HCT116 (cell line): ENCODE results near the gene FNDC3B. TPM values are rescaled to one million over a fixed set of nuclear protein-coding genes. Genes with fewer than 3 reads are reported as not detected.

ENCODE experiments used
- ATAC-seq: fragments of 200-7000 bp; cut with Tn5 transposase; 2 replicates; pipeline ENCODE4 v1.9.1; 2020; ENCODE audit warnings: mild to moderate bottlenecking, moderate library complexity
- BruUV-seq: library from RNA; stranded (reverse); fragments of 400-500 nt; replicated peaks from 2 replicates; lab custom pipeline; 2021; lab: Mats Ljungman, UMichigan
- CTCF ChIA-PET: fragments of 300-600 bp; sonication (Branson Sonifier 250); formaldehyde crosslinking; loops from one replicate; lab custom pipeline; 2021; ENCODE audit warnings: antibody characterized with exemption; lab: Charles Lee
- POLR2A ChIA-PET: fragments of 300-600, 350-600 bp; sonication (Branson Sonifier 250); formaldehyde crosslinking; loops from one replicate; lab custom pipeline; 2021; ENCODE audit warnings: antibody characterized with exemption; lab: Charles Lee
- RAD21 ChIA-PET, 2 experiments: fragments of 300-600 bp; sonication (Branson Sonifier 250); formaldehyde crosslinking; loops; one replicate each; lab custom pipeline; 2023; ENCODE audit warnings: low total read pairs in 2 of 2; ENCODE audit not compliant: uncharacterized antibody in 2 of 2, unreplicated experiment in 2 of 2, low non-redundant PET in 1 of 2; lab: Charles Lee
- DNase-seq: peaks from one replicate; pipeline ENCODE4 v3.0.0-alpha.2; 2010; ENCODE audit warnings: low read depth, low spot score
- H2AFZ ChIP-seq: fragments of 200-600 bp; shearing (Covaris generic), sonication (generic); 2 replicates; pipeline ENCODE4 v1.6.1; 2017; ENCODE audit warnings: low read depth, mixed run types, mixed read lengths, antibody characterized with exemption, low read length; ENCODE audit not compliant: poor library complexity, severe bottlenecking
- H3K27ac ChIP-seq: 2 replicates; pipeline ENCODE4 v1.5.1; 2012; ENCODE audit warnings: low read depth, low read length
- H3K27me3 ChIP-seq: fragments of 200-600 bp; sonication (generic); 2 replicates; pipeline ENCODE4 v1.6.1; 2016; ENCODE audit warnings: mixed run types, low read length, mixed read lengths; ENCODE audit not compliant: insufficient read depth
- H3K36me3 ChIP-seq, 2 experiments: fragments of 200-500 bp in 1 of 2; fragments of 200-600 bp in 1 of 2; sonication (Bioruptor generic) in 1 of 2; sonication (generic) in 1 of 2; 2 replicates each; pipeline versions ENCODE4 v1.5.1 to v1.6.1; 2014 to 2016; ENCODE audit warnings: low read length in 2 of 2, inconsistent platforms in 1 of 2, mixed read lengths in 1 of 2, mixed run types in 1 of 2; ENCODE audit not compliant: insufficient read depth in 2 of 2, control insufficient read depth in 1 of 2
- H3K4me1 ChIP-seq, 2 experiments: fragments of 200-600 bp in 1 of 2; sonication (generic) in 1 of 2; 2 replicates each; pipeline versions ENCODE4 v1.5.1 to v1.6.1; 2012 to 2017; ENCODE audit warnings: low read length in 2 of 2, inconsistent platforms in 1 of 2, mild to moderate bottlenecking in 1 of 2, mixed read lengths in 1 of 2, mixed run types in 1 of 2, moderate library complexity in 1 of 2; ENCODE audit not compliant: insufficient read depth in 2 of 2, control insufficient read depth in 1 of 2
- H3K4me2 ChIP-seq: fragments of 200-600 bp; sonication (generic); 2 replicates; pipeline ENCODE4 v1.6.1; 2017; ENCODE audit warnings: mixed run types, low read length, mixed read lengths
- H3K4me3 ChIP-seq, 2 experiments: fragments of 200-600 bp in 1 of 2; sonication (generic) in 1 of 2; replicated peaks in 1 of 2; 2 replicates each; pipeline ENCODE4 v1.5.1; 2011 to 2016; ENCODE audit warnings: low read length in 2 of 2, control low read depth in 1 of 2, low read depth in 1 of 2, mild to moderate bottlenecking in 1 of 2, mixed read lengths in 1 of 2, mixed run types in 1 of 2
- H3K79me2 ChIP-seq: fragments of 200-600 bp; sonication (generic); 2 replicates; pipeline ENCODE4 v1.6.1; 2017; ENCODE audit warnings: mild to moderate bottlenecking, mixed run types, low read length, moderate library complexity, mixed read lengths; ENCODE audit not compliant: insufficient read depth
- H3K9ac ChIP-seq: fragments of 200-600 bp; sonication (generic); 2 replicates; pipeline ENCODE4 v1.6.1; 2016; ENCODE audit warnings: low read length, mixed read lengths
- H3K9me2 ChIP-seq: fragments of 200-600 bp; sonication (generic), shearing (Covaris generic); 2 replicates; pipeline ENCODE4 v1.6.1; 2017; ENCODE audit warnings: mixed run types, mild to moderate bottlenecking, moderate library complexity; ENCODE audit not compliant: insufficient read depth
- H3K9me3 ChIP-seq, 2 experiments: fragments of 200-500 bp in 1 of 2; fragments of 200-600 bp in 1 of 2; sonication (Bioruptor generic) in 1 of 2; sonication (generic) in 1 of 2; 2 replicates each; pipeline ENCODE4 v1.6.1; 2014 to 2017; ENCODE audit warnings: low read length in 2 of 2, mixed read lengths in 2 of 2, inconsistent platforms in 1 of 2, low read depth in 1 of 2, mild to moderate bottlenecking in 1 of 2, mixed run types in 1 of 2, moderate library complexity in 1 of 2; ENCODE audit not compliant: control insufficient read depth in 1 of 2, insufficient read depth in 1 of 2
- H4K20me1 ChIP-seq: fragments of 200-600 bp; sonication (generic), shearing (Covaris generic); 2 replicates; pipeline ENCODE4 v1.6.1; 2017; ENCODE audit warnings: mixed run types, mild to moderate bottlenecking, moderate library complexity; ENCODE audit not compliant: insufficient read depth
- CBX3 ChIP-seq: IDR thresholded peaks from 2 replicates; pipeline ENCODE4 v1.6.1; 2012; ENCODE audit warnings: low read depth
- EZH2phosphoT487 ChIP-seq: fragments of 200-600 bp; IDR thresholded peaks from 2 replicates; pipeline ENCODE4 v1.6.1; 2018; ENCODE audit warnings: antibody characterized with exemption, borderline replicate concordance
- FOSL1 ChIP-seq: IDR thresholded peaks from 2 replicates; pipeline ENCODE4 v1.6.1; 2012; ENCODE audit warnings: low read depth
- SIN3A ChIP-seq: IDR thresholded peaks from 2 replicates; pipeline ENCODE4 v1.6.1; 2012; ENCODE audit warnings: low read depth
- SRF ChIP-seq: IDR thresholded peaks from 2 replicates; pipeline ENCODE4 v1.6.1; 2012; ENCODE audit warnings: low read depth
- ZNF274 ChIP-seq: fragments of 200-500 bp; sonication (Bioruptor generic); IDR thresholded peaks from 2 replicates; pipeline ENCODE4 v1.6.1; 2014; ENCODE audit warnings: mild to moderate bottlenecking, low read depth, low read length, inconsistent platforms
- intact Hi-C: fragments of 100-400 bp; cut with micrococcal nuclease; formaldehyde crosslinking; loops from 2 replicates; pipeline ENCODE4 v1.10.0; 2022
- total RNA-seq: library from RNA; stranded (reverse); gene quantifications from one replicate; pipeline ENCODE4 v1.2.1, GENCODE V29; 2021; ENCODE audit not compliant: unreplicated experiment
- TF ChIP-seq, protein P1 (sequence below): IDR thresholded peaks from 2 replicates; pipeline ENCODE4 v1.6.1; 2012; ENCODE audit warnings: low read depth
- TF ChIP-seq, protein P2 (sequence below): IDR thresholded peaks from 2 replicates; pipeline ENCODE4 v1.6.1; 2012

FNDC3B gene
- total RNA-seq, 1 experiment from 2014 or later: 45.7 TPM

DNA sequence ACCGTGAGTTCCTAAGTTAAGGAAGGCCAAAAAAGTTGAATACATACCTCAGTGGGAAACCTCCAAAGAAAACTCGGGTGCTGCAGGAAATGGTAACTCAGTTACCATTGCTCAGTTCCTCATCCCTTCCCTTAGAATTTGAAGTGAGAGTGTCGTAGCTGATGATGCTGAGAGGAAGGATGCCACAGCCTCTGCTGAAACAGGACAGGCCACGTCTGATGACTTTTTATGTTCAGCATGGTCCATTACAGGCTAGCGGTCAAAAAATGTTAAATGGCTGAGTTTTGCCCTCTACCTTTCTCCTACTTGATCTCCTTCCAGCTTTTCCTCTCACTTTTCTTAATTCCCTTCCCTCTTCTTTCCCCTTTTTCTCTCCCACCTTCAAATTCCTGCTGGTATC, 273.3 kb downstream of the FNDC3B start (continued):
- TF ChIP-seq, protein P1, sequence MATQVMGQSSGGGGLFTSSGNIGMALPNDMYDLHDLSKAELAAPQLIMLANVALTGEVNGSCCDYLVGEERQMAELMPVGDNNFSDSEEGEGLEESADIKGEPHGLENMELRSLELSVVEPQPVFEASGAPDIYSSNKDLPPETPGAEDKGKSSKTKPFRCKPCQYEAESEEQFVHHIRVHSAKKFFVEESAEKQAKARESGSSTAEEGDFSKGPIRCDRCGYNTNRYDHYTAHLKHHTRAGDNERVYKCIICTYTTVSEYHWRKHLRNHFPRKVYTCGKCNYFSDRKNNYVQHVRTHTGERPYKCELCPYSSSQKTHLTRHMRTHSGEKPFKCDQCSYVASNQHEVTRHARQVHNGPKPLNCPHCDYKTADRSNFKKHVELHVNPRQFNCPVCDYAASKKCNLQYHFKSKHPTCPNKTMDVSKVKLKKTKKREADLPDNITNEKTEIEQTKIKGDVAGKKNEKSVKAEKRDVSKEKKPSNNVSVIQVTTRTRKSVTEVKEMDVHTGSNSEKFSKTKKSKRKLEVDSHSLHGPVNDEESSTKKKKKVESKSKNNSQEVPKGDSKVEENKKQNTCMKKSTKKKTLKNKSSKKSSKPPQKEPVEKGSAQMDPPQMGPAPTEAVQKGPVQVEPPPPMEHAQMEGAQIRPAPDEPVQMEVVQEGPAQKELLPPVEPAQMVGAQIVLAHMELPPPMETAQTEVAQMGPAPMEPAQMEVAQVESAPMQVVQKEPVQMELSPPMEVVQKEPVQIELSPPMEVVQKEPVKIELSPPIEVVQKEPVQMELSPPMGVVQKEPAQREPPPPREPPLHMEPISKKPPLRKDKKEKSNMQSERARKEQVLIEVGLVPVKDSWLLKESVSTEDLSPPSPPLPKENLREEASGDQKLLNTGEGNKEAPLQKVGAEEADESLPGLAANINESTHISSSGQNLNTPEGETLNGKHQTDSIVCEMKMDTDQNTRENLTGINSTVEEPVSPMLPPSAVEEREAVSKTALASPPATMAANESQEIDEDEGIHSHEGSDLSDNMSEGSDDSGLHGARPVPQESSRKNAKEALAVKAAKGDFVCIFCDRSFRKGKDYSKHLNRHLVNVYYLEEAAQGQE: no peak
- TF ChIP-seq ZNF274: no peak
- TF ChIP-seq, all 23 proteins: peak for 0

DNA sequence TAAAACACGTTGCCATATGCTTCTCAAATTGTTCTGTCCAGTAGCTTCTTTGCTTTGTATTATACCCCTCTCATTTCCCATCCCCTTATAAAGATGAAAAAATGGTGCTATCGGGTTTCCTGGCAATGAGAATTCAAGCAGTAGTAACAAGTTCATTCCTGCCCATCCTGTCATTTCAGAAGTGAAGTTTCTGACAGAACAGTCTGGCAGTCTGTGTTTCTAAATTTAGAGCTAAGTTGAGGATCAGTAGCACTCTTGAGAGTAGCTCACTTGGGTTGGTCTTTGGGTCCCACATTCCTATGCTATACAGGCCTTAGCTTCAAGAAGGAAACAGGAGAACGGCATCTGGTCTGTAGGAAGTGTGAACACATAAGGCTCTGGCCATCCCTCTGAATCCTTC, 274.3 kb downstream of the FNDC3B start:
- Histone ChIP-seq H3K27me3 (no peaks in the 10 kb centered on the region), H3K4me1 (peaks cover 33 to 34% of the 10 kb centered on the region in 2 experiments), H3K4me3 (no peak overlapping the region), H3K27ac (no peak overlapping the region), H3K9me3 (no peaks in the 10 kb centered on the region), H3K79me2 (no peaks in the 10 kb centered on the region), H2AFZ (no peak overlapping the region), H3K9me2 (no peaks in the 10 kb centered on the region), H4K20me1 (no peaks in the 10 kb centered on the region), H3K36me3 (peaks cover 3 to 7% of the 10 kb centered on the region in 2 experiments; a peak in 2 of 4 replicates), H3K4me2 (no peak overlapping the region), H3K9ac (no peak overlapping the region)
- no peak for ATAC-seq
- RAD21 ChIA-PET: no interaction called here
- TF ChIP-seq SIN3A (no peak), FOSL1 (no peak), EZH2phosphoT487 (no peak), SRF (no peak), CBX3 (no peak)
- TF ChIP-seq, protein P2, sequence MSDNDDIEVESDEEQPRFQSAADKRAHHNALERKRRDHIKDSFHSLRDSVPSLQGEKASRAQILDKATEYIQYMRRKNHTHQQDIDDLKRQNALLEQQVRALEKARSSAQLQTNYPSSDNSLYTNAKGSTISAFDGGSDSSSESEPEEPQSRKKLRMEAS: no peak
- DNase-seq: no peak
- POLR2A ChIA-PET: no interaction called here
- BruUV-seq: no TSS peak
- intact Hi-C loops: no loop called here
- CTCF ChIA-PET: interaction anchor here (2.2 kb wide), 1 partner anchor 19 kb away, joined by 6 read pairs; no protein-coding TSS in a partner anchor
